NT2/D1 (cell line): ENCODE data around the gene CSF2RB.

ENCODE experiments used
- DNase-seq: peaks from one replicate; pipeline ENCODE4 v3.0.0-alpha.2; 2011; ENCODE audit warnings: low read depth, low spot score
- H3K27me3 ChIP-seq: 2 replicates; pipeline ENCODE4 v1.6.0; 2011; ENCODE audit warnings: mild to moderate bottlenecking; ENCODE audit not compliant: insufficient read length, insufficient read depth
- H3K36me3 ChIP-seq: 2 replicates; pipeline ENCODE4 v1.6.1; 2011; ENCODE audit warnings: mild to moderate bottlenecking, low read length, mixed read lengths; ENCODE audit not compliant: insufficient read depth, insufficient read length
- H3K4me1 ChIP-seq: 2 replicates; pipeline ENCODE4 v1.5.1; 2011; ENCODE audit not compliant: insufficient read depth, insufficient read length
- H3K4me3 ChIP-seq: 2 replicates; pipeline ENCODE4 v1.5.1; 2011; ENCODE audit warnings: low read depth; ENCODE audit not compliant: insufficient read length
- H3K9ac ChIP-seq: 2 replicates; pipeline ENCODE4 v1.6.0; 2011; ENCODE audit warnings: low read depth; ENCODE audit not compliant: insufficient read length
- H3K9me3 ChIP-seq: 2 replicates; pipeline ENCODE4 v1.5.1; 2011; ENCODE audit warnings: mild to moderate bottlenecking, low read length; ENCODE audit not compliant: insufficient read depth
- SUZ12 ChIP-seq: IDR thresholded peaks from 2 replicates; pipeline ENCODE4 v1.6.1; 2011; ENCODE audit not compliant: insufficient read length, insufficient read depth; ENCODE audit errors: extremely low read depth
- YY1 ChIP-seq: IDR thresholded peaks from 2 replicates; pipeline ENCODE4 v1.6.1; 2011; ENCODE audit not compliant: insufficient read length, insufficient read depth
- ZNF274 ChIP-seq: IDR thresholded peaks from 2 replicates; pipeline ENCODE4 v1.6.1; 2011; ENCODE audit warnings: mild to moderate bottlenecking, low read depth, low read length

The CSF2RB gene

DNA sequence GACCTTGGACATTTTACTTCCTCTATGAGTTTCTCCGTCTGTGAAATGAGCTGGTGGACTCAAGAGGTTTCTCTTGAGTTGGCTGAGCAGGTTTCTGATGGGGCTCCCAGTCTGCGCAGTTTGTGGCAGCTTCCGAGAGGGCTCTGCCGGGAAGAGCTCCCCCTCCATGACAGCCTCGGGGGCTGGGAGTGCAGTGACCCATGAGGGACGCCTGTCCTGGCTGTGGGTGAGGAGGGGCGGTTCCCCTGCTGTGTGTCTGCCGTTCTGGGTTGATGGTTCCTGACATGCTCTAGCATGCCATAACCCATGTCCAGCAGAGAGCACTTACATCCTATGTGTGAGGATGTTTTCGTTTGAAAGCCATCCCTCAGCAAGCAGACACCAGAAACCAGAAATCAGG, 14.8 kb downstream of the CSF2RB start:
- no peak overlapping the region for H3K4me3 ChIP-seq
- no peaks in the 10 kb centered on the region for H3K36me3 ChIP-seq
- no peak overlapping the region for H3K9ac ChIP-seq
- no peak for DNase-seq
- H3K9me3 ChIP-seq = no peaks in the 10 kb centered on the region
- H3K4me1 ChIP-seq = peaks cover 10% of the 10 kb centered on the region
- no peak for TF ChIP-seq YY1
- no peak for TF ChIP-seq ZNF274
- TF ChIP-seq SUZ12 = no peak
- H3K27me3 ChIP-seq = no peaks in the 10 kb centered on the region

DNA sequence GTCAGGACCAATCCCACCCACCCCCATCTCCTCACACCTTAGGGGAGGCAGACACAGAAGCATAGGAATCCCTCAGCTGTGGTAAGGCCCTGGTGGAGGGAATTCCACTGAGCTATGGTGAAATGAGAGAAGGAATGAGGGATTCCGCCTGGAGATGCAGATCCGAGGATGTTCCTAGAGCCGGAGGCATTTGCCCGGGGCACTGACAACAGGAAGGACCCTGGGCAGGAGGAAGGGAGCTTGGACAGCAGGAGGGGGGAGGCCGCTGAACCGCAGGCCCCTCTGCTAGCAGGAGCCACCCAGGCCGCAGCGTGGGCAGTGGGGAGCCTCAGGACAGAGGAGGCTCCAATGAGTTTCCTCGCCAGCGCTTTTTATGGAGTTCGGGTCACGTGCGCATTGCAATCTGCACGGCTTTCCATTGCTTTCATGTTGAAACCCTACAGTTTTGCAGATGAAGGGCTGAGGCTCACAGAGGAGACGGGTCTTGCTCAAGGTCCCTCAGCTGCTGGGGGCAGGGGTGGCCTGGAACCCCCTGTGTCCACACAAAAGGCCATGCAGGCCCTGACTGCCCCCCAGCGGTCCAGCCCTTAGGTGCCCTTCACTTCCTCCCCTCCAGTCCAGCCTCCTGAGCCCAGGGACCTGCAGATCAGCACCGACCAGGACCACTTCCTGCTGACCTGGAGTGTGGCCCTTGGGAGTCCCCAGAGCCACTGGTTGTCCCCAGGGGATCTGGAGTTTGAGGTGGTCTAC, 15.5 kb downstream of the CSF2RB start:
- DNase-seq = no peak
- H3K27me3 ChIP-seq = no peaks in the 10 kb centered on the region
- no peaks in the 10 kb centered on the region for H3K9me3 ChIP-seq
- H3K4me1 ChIP-seq = peaks cover 10% of the 10 kb centered on the region
- H3K9ac ChIP-seq = no peak overlapping the region
- H3K4me3 ChIP-seq = no peak overlapping the region
- no peaks in the 10 kb centered on the region for H3K36me3 ChIP-seq
- TF ChIP-seq ZNF274 = no peak
- TF ChIP-seq SUZ12 = no peak
- no peak for TF ChIP-seq YY1

DNA sequence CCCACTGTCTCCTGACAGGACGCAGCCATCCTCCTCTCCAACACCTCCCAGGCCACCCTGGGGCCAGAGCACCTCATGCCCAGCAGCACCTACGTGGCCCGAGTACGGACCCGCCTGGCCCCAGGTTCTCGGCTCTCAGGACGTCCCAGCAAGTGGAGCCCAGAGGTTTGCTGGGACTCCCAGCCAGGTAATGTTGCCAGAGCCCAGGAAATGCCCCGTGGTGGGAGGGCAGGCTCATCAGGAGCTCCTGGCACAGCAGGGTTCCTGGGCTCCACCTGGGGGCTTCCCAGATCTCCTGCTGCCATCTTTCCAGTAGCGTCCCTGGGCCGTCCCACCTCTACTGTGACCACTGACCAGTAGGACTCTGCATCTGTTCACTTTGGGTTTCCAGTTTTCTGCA, 16.2 kb downstream of the CSF2RB start:
- no peaks in the 10 kb centered on the region for H3K27me3 ChIP-seq
- H3K9me3 ChIP-seq = no peaks in the 10 kb centered on the region
- H3K9ac ChIP-seq = no peak overlapping the region
- H3K4me3 ChIP-seq = no peak overlapping the region
- H3K4me1 ChIP-seq = peaks cover 10% of the 10 kb centered on the region
- H3K36me3 ChIP-seq = no peaks in the 10 kb centered on the region
- DNase-seq = no peak
- TF ChIP-seq SUZ12 (no peak), YY1 (no peak), ZNF274 (no peak)

- Histone ChIP-seq H3K9ac (no peak overlapping the region), H3K9me3 (no peaks in the 10 kb centered on the region), H3K27me3 (no peaks in the 10 kb centered on the region), H3K4me1 (peaks cover 10% of the 10 kb centered on the region), H3K36me3 (no peaks in the 10 kb centered on the region), H3K4me3 (no peak overlapping the region)
- TF ChIP-seq ZNF274 = no peak
- no peak for TF ChIP-seq YY1
- no peak for TF ChIP-seq SUZ12
- no peak for DNase-seq
Measured at GRCh38 chr22:36930041-36930935, 16.9 kb downstream of the CSF2RB start.

GRCh38 chr22:36931446-36931845, 18.0 kb downstream of the CSF2RB start:
- no peak overlapping the region for H3K4me3 ChIP-seq

GRCh38 chr22:36933629-36934417, 20.4 kb downstream of the CSF2RB start:
- peaks cover 10% of the 10 kb centered on the region for H3K4me1 ChIP-seq
- DNase-seq = no peak
- H3K9ac ChIP-seq = no peak overlapping the region
- H3K4me3 ChIP-seq = no peak overlapping the region
- no peaks in the 10 kb centered on the region for H3K36me3 ChIP-seq
- TF ChIP-seq SUZ12 = no peak
- TF ChIP-seq YY1 = no peak
- TF ChIP-seq ZNF274 = no peak
- no peaks in the 10 kb centered on the region for H3K27me3 ChIP-seq
- no peaks in the 10 kb centered on the region for H3K9me3 ChIP-seq

More at GRCh38 chr22:36931446-36931845, 18.0 kb downstream of the CSF2RB start:
- Histone ChIP-seq H3K4me1 (peaks cover 10% of the 10 kb centered on the region), H3K36me3 (no peaks in the 10 kb centered on the region), H3K9ac (no peak overlapping the region), H3K27me3 (no peaks in the 10 kb centered on the region), H3K9me3 (no peaks in the 10 kb centered on the region)
- TF ChIP-seq ZNF274 (no peak), SUZ12 (no peak), YY1 (no peak)
- DNase-seq = no peak
